HepG2 (cell line): ENCODE data around the gene DPH1. TPM values are rescaled to one million over a fixed set of nuclear protein-coding genes. Genes with fewer than 3 reads are reported as not detected.

ENCODE experiments used
- BRD4 ChIP-seq: sonication (generic); formaldehyde crosslinking; IDR thresholded peaks from 2 replicates; pipeline ENCODE4 v1.4.0; 2020; ENCODE audit warnings: missing genetic modification reagents
- CC2D1A ChIP-seq: sonication (generic); formaldehyde crosslinking; IDR thresholded peaks from 2 replicates; pipeline ENCODE4 v1.8.1; 2023; ENCODE audit warnings: mild to moderate bottlenecking, missing genetic modification reagents
- GATA4 ChIP-seq: sonication (generic); IDR thresholded peaks from 2 replicates; pipeline ENCODE4 v1.6.1; 2016; ENCODE audit warnings: antibody characterized with exemption, low read depth, borderline replicate concordance
- IRF2 ChIP-seq: IDR thresholded peaks from 2 replicates; pipeline ENCODE4 v1.6.1; 2018; ENCODE audit warnings: missing genetic modification reagents, missing compliant biosample characterization
- KLF13 ChIP-seq: sonication (generic); formaldehyde crosslinking; IDR thresholded peaks from 2 replicates; pipeline ENCODE4 v1.4.0; 2020; ENCODE audit warnings: mild to moderate bottlenecking, missing genetic modification reagents
- MAF1 ChIP-seq: sonication (generic); formaldehyde crosslinking; IDR thresholded peaks from 2 replicates; pipeline ENCODE4 v1.5.0; 2020; ENCODE audit warnings: missing genetic modification reagents, borderline replicate concordance
- NRL ChIP-seq: sonication (generic); formaldehyde crosslinking; IDR thresholded peaks from 2 replicates; pipeline ENCODE4 v1.5.0; 2020; ENCODE audit warnings: missing genetic modification reagents, mild to moderate bottlenecking, moderate library complexity, borderline replicate concordance
- RXRB ChIP-seq: IDR thresholded peaks from 2 replicates; pipeline ENCODE4 v1.6.1; 2016; ENCODE audit warnings: borderline replicate concordance, missing genetic modification reagents, missing compliant biosample characterization
- SAFB2 ChIP-seq: sonication (generic); formaldehyde crosslinking; IDR thresholded peaks from 2 replicates; pipeline ENCODE4 v1.5.1; 2020; ENCODE audit warnings: missing genetic modification reagents, low read depth, mild to moderate bottlenecking, borderline replicate concordance
- SMAD9 ChIP-seq: sonication (generic); formaldehyde crosslinking; IDR thresholded peaks from 2 replicates; pipeline ENCODE4 v1.5.1; 2020; ENCODE audit warnings: mild to moderate bottlenecking, missing genetic modification reagents
- ZNF264 ChIP-seq: sonication (generic); formaldehyde crosslinking; IDR thresholded peaks from 2 replicates; pipeline ENCODE4 v1.4.0; 2020; ENCODE audit warnings: missing genetic modification reagents
- ZNF446 ChIP-seq: sonication (generic); formaldehyde crosslinking; IDR thresholded peaks from 2 replicates; pipeline ENCODE4 v1.5.0; 2020; ENCODE audit warnings: mild to moderate bottlenecking, missing genetic modification reagents
- ZSCAN9 ChIP-seq: IDR thresholded peaks from 2 replicates; pipeline ENCODE4 v1.6.1; 2016; ENCODE audit warnings: borderline replicate concordance
- polyA plus RNA-seq, 8 experiments: library from polyadenylated mRNA; depleted of rRNA in 3 of 8; stranded (reverse) in 7 of 8; unstranded in 1 of 8; fragments of >200 nt; fragmentation: Illumina TruSeq in 4 of 8; extraction: Trizol in 4 of 8; gene quantifications; 2 replicates each; pipeline versions ENCODE4 v1.2.1 to v1.2.3, GENCODE V29; 2011 to 2016; ENCODE audit warnings: low read depth in 4 of 8, missing spikeins in 1 of 8, mixed read lengths in 1 of 8; ENCODE audit not compliant: insufficient read depth in 1 of 8
- total RNA-seq, 5 experiments: library from RNA; depleted of rRNA; stranded (reverse); fragments of >200 nt; fragmentation: Illumina TruSeq; extraction: Trizol; gene quantifications; 2 replicates each; pipeline ENCODE4 v1.2.3, GENCODE V29; 2016; ENCODE audit warnings: low read depth in 1 of 5
- TF ChIP-seq, protein P1 (sequence below): sonication (generic); formaldehyde crosslinking; IDR thresholded peaks from 2 replicates; pipeline ENCODE4 v1.5.0; 2020; ENCODE audit warnings: mild to moderate bottlenecking, missing genetic modification reagents, borderline replicate concordance
- TF ChIP-seq, protein P2 (sequence below): sonication (generic); formaldehyde crosslinking; IDR thresholded peaks from 2 replicates; pipeline ENCODE4 v1.4.0; 2020; ENCODE audit warnings: missing genetic modification reagents
- TF ChIP-seq, protein P3 (sequence below): sonication (generic); formaldehyde crosslinking; IDR thresholded peaks from 2 replicates; pipeline ENCODE4 v1.4.0; 2020; ENCODE audit warnings: mild to moderate bottlenecking, low read depth, missing genetic modification reagents
- TF ChIP-seq, protein P4 (sequence below): sonication (generic); formaldehyde crosslinking; conservative IDR thresholded peaks from 2 replicates; pipeline ENCODE4 v1.8.1; 2023; ENCODE audit warnings: missing genetic modification reagents
- TF ChIP-seq, protein P5 (sequence below): IDR thresholded peaks from 2 replicates; pipeline ENCODE4 v1.6.1; 2018; ENCODE audit warnings: missing genetic modification reagents
- TF ChIP-seq, protein P6 (sequence below): sonication (generic); formaldehyde crosslinking; IDR thresholded peaks from 2 replicates; pipeline ENCODE4 v1.5.0; 2020; ENCODE audit warnings: missing genetic modification reagents

DPH1 gene
- total and polyA plus RNA-seq, 2 of the 13 experiments (the other 11 are each of a cell fraction or from before 2014, with no cell fraction given) = 25.3 to 42.8 TPM

DNA sequence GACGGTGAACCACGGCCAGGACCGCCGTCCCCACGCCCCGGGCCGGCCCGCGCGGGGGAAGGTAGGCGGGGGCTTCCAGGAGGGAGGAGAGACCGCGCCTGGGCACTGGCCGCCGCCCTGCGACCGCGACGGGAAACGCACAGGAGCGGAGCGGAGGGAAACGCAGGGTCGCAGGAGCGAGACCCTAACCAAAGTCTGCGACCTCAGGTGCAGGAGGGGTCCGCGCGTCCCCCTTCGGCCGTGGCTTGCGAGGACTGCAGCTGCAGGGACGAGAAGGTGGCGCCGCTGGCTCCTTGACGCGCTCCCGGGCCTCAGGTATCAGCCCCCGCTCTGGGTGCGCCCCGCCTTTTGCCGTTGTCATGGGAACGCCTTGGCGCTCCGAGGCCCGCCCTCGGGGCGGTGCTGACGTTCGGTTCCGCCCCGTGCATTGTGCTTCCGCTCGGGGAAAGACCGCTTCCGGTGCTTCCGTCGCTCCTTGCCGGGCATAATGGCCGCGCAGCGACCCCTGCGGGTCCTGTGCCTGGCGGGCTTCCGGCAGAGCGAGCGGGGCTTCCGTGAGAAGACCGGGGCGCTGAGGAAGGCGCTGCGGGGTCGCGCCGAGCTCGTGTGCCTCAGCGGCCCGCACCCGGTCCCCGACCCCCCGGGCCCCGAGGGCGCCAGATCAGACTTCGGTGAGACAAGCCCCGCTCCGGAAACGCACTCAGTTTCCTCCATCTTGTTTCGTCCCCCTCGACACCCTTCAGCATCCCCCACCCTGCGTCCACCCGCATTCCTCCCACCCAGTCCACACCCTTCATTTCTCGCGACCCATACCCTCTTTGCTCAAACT is 11.8 kb downstream of the DPH1 start, which contains the start of gene OVCA2 (continued):
- TF ChIP-seq, protein P1, sequence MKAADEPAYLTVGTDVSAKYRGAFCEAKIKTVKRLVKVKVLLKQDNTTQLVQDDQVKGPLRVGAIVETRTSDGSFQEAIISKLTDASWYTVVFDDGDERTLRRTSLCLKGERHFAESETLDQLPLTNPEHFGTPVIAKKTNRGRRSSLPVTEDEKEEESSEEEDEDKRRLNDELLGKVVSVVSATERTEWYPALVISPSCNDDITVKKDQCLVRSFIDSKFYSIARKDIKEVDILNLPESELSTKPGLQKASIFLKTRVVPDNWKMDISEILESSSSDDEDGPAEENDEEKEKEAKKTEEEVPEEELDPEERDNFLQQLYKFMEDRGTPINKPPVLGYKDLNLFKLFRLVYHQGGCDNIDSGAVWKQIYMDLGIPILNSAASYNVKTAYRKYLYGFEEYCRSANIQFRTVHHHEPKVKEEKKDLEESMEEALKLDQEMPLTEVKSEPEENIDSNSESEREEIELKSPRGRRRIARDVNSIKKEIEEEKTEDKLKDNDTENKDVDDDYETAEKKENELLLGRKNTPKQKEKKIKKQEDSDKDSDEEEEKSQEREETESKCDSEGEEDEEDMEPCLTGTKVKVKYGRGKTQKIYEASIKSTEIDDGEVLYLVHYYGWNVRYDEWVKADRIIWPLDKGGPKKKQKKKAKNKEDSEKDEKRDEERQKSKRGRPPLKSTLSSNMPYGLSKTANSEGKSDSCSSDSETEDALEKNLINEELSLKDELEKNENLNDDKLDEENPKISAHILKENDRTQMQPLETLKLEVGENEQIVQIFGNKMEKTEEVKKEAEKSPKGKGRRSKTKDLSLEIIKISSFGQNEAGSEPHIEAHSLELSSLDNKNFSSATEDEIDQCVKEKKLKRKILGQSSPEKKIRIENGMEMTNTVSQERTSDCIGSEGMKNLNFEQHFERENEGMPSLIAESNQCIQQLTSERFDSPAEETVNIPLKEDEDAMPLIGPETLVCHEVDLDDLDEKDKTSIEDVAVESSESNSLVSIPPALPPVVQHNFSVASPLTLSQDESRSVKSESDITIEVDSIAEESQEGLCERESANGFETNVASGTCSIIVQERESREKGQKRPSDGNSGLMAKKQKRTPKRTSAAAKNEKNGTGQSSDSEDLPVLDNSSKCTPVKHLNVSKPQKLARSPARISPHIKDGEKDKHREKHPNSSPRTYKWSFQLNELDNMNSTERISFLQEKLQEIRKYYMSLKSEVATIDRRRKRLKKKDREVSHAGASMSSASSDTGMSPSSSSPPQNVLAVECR (CRISPR knock-in tag) = peak; percentile 90
- peak; percentile 86 for TF ChIP-seq MAF1 (CRISPR knock-in tag)
- TF ChIP-seq RXRB (CRISPR knock-in tag) = peak; percentile 46; the same call in 1 of the 2 replicates
- TF ChIP-seq, protein P2, sequence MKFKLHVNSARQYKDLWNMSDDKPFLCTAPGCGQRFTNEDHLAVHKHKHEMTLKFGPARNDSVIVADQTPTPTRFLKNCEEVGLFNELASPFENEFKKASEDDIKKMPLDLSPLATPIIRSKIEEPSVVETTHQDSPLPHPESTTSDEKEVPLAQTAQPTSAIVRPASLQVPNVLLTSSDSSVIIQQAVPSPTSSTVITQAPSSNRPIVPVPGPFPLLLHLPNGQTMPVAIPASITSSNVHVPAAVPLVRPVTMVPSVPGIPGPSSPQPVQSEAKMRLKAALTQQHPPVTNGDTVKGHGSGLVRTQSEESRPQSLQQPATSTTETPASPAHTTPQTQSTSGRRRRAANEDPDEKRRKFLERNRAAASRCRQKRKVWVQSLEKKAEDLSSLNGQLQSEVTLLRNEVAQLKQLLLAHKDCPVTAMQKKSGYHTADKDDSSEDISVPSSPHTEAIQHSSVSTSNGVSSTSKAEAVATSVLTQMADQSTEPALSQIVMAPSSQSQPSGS = peak; percentile 92
- TF ChIP-seq, protein P3, sequence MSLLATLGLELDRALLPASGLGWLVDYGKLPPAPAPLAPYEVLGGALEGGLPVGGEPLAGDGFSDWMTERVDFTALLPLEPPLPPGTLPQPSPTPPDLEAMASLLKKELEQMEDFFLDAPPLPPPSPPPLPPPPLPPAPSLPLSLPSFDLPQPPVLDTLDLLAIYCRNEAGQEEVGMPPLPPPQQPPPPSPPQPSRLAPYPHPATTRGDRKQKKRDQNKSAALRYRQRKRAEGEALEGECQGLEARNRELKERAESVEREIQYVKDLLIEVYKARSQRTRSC (CRISPR knock-in tag) = no peak
- TF ChIP-seq IRF2 (CRISPR knock-in tag) = peak; percentile 88
- TF ChIP-seq, protein P4, sequence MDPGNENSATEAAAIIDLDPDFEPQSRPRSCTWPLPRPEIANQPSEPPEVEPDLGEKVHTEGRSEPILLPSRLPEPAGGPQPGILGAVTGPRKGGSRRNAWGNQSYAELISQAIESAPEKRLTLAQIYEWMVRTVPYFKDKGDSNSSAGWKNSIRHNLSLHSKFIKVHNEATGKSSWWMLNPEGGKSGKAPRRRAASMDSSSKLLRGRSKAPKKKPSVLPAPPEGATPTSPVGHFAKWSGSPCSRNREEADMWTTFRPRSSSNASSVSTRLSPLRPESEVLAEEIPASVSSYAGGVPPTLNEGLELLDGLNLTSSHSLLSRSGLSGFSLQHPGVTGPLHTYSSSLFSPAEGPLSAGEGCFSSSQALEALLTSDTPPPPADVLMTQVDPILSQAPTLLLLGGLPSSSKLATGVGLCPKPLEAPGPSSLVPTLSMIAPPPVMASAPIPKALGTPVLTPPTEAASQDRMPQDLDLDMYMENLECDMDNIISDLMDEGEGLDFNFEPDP (CRISPR knock-in tag) = no peak
- TF ChIP-seq SAFB2 (CRISPR knock-in tag) = peak; percentile 89
- TF ChIP-seq BRD4 (CRISPR knock-in tag) = peak; percentile 91
- no peak for TF ChIP-seq ZNF446 (CRISPR knock-in tag)
- TF ChIP-seq ZSCAN9 = no peak
- TF ChIP-seq, protein P5, sequence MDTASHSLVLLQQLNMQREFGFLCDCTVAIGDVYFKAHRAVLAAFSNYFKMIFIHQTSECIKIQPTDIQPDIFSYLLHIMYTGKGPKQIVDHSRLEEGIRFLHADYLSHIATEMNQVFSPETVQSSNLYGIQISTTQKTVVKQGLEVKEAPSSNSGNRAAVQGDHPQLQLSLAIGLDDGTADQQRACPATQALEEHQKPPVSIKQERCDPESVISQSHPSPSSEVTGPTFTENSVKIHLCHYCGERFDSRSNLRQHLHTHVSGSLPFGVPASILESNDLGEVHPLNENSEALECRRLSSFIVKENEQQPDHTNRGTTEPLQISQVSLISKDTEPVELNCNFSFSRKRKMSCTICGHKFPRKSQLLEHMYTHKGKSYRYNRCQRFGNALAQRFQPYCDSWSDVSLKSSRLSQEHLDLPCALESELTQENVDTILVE (CRISPR knock-in tag) = peak; percentile 79
- TF ChIP-seq, protein P6, sequence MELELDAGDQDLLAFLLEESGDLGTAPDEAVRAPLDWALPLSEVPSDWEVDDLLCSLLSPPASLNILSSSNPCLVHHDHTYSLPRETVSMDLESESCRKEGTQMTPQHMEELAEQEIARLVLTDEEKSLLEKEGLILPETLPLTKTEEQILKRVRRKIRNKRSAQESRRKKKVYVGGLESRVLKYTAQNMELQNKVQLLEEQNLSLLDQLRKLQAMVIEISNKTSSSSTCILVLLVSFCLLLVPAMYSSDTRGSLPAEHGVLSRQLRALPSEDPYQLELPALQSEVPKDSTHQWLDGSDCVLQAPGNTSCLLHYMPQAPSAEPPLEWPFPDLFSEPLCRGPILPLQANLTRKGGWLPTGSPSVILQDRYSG = no peak
- TF ChIP-seq NRL (CRISPR knock-in tag) = no peak
- no peak for TF ChIP-seq GATA4
- no peak for TF ChIP-seq KLF13
- TF ChIP-seq SMAD9 (CRISPR knock-in tag) = no peak
- no peak for TF ChIP-seq CC2D1A (CRISPR knock-in tag)
- TF ChIP-seq ZNF264 = no peak
